GM18870 (cell line): ENCODE data around the gene ZNG1B.
"Not testable (repeated sequence)": the region's sequence is repeated elsewhere in the genome, so short reads cannot be mapped to it uniquely, and the experiment has no call there.

ENCODE experiments used
- ATAC-seq: cut with Tn5 transposase; IDR thresholded peaks from one replicate; pipeline ENCODE4 v1.9.1; 2021; ENCODE audit warnings: moderate library complexity; ENCODE audit not compliant: unreplicated experiment

Gene ZNG1B

DNA sequence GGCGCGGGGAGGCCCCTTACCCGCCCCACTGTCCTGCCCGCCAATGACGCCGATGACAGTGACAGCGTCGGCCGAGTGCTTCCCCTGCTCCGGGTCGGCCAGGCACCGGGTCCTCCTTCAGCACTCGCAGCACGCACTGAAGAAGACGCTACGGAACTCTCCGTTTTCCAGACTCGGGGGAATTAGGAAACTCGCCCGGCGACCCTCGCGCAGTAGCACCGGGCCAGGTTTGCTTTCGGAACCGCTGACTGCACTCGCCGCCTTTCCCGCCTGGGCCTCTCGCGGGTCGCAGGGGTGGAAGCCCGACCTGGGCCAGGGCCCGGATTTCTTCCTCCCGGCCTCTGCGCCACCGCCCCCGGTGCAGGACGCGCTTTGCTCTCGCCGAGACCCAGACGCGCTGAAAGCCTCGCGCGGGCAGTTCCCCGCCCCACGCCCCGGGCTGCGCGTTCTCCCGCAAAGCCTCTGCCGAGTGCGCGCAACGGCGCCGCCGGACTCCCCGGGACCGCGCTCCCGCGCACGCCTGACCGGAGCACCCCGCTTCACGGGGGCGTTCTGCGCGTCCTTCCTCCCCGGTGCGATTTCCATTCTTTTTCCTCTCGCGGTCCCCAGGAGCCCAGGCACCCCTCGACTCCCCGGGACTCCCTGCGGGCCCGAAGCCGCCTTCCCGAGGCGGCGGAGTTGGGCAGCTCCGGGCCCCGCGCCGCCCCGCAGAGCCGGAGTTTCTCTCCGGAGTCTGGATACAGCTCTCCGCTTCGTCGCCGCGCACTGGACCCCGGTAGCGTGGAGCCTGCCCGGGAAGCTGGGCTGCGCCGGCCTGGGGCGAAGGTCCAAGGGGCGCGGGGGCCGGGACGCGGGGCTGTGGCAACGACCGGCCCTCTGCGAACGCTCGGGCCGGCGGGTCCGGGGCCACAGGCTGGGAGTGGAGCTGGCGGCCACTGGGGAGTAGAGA lies 65.9 kb downstream of the ZNG1B start:
- not testable (repeated sequence) for ATAC-seq

DNA sequence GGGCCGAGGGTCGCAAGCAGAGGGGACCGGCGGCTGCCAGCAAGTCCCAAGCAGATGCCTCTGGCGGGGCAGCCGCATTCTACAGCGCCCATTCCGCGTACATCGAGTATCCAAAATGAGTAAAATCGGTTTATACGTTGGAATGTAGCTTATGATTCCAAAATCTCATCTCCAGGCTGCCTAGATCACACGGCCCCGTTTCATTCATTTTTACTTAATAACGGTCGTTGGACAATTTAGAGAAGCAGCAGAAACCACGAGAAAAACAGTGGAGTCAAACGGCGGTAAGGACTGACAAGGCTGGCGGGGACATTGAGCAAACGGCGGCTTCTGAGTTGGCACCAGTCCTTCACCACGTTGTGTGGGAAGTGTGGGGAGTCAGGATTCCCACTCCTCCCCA lies 66.6 kb downstream of the ZNG1B start:
- not testable (repeated sequence) for ATAC-seq

DNA sequence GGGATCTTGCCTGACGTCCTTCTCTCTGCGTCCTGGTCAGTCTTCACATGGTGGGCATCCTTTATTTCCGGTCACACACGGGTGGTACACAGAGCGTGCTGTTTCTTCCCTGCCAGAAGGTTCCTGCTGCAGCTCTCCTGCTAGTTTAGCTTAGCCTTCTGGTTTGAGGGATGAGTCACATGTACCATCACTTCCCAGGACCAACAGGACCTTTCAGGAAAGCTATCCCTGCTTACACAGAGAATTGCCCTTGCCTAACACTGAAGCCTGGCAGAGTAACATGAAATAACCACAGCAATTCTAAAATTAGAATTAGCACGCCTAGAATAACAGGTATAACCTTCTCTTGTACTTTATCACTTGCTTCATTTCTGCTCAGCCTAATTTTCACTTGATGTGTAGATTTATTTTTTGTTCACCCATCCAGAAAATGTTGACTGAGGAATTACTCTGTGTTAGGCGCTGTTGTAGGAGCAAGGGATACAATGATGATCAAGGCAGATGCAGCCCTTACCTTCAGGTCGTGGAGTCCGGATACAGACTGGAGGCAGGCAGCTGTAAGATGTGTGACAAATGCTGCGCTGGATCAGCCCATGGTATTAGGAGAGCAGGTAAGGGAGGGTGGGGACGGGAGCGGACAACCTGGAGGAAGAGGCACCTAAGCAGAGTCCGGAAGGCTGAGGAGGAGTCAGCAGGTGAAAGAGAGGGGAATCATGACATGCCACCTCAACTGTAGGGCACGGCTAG lies 70.1 kb downstream of the ZNG1B start:
- not testable (repeated sequence) for ATAC-seq

DNA sequence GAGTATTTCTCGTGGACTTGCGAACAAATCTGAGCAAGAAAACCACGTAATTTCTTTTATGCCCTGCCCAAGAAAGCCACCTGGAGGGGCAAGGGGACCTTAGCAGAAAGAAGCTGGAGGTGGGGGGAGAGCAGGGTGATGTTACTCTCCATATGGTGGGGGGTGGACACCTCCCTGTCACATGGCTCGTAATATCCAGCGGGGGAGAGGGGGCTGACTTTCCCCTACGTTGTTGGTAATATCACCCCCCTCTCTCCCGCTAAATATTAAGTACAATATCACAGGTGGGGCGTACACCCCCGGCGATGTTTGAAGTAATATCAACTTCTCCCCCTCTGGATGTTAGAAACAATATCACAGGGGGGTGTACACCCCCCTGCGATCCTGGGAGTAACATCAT lies 70.7 kb downstream of the ZNG1B start:
- not testable (repeated sequence) for ATAC-seq

DNA sequence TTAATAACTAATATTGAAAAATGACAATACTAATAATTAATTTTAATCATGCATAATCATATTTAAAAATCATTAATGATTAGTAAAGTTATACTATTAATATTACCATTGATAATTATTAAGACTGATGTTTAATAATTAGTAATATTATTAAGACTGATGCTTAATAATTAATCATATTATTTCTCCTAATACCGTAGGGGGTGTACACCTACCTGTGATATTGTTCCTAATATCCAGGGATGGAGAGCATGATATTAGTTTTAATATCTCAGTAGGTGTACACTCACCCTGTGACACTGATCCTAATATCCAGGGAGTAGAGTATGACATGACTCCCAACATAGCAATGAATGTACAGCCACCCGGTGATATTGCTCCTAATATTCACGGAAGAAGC lies 73.4 kb downstream of the ZNG1B start:
- not testable (repeated sequence) for ATAC-seq

DNA sequence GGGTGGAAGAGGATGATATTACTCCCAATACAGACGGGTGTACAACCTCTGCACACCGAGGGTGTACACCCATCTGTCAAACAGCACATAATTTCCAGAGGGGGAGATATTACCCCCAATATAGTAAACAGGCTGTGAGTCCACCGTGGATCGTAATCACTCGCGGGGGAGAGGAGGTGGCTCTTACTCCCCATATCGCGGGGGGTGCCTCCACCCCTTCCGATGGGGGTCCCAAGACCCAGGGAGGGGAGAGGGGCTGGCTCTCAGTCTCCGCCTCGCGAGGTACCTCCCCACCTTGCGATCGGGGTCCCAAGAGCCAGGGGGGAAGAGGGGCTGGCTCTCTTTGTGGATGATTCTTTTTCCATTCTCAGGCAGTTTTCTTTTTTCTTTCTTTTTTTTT lies 74.4 kb downstream of the ZNG1B start:
- not testable (repeated sequence) for ATAC-seq

DNA sequence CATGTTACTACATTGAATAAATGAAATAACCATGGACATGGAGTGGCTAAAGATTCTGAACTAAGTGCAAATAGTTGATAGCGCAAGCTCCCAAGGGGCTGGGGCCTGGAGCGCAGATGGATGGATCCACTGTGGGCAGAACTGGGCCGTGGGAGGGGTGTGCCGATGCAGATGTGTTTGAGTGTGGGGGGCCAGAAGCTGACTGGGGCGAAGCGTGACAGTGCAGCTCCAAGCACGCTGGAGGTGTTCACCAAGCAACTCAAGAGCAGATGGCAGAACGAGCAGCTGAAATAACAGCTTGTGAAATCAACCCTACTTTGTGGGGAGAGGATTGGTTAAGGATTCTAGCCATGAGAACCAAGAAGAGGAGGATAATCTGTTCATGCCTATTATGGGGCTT lies 78.0 kb downstream of the ZNG1B start:
- not testable (repeated sequence) for ATAC-seq

DNA sequence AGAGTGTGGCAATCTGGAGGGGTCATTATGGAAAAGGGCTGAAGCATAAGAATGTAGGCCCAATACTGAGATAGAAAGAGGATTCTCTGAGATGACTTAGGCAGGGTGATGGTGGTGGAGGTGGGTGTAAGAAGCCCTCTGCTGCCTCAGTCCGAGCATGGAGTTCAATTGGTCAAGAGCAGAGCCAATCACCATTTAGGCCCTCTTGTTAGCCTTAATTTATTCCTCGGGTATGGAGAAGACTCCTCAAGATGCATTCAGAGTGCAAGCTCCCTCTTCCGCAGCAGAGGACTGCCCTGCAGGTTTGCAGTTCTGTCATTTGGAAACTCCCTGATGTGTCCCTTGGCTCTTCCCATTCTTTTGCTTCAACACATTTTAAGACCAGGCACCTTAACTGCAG lies 78.5 kb downstream of the ZNG1B start:
- not testable (repeated sequence) for ATAC-seq

DNA sequence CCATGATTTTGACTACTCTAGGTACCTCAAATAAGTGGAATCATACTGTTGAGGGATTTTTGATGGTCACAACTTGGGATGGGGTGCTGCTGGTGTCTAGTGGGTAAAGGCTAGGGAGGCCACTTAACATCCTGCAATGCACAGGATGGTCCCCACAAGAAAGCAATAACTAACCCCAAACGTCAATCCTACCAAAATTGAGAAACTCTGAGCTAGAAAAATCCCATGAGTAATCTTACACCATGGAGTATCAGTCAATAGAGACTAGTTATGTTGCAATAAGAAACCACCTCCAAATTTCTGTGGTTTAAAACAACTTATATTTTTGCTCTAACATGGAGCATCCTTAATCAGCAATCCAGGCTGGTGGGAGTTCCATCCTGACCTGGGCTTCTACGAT lies 79.5 kb downstream of the ZNG1B start:
- ATAC-seq, result not testable (repeated sequence)

DNA sequence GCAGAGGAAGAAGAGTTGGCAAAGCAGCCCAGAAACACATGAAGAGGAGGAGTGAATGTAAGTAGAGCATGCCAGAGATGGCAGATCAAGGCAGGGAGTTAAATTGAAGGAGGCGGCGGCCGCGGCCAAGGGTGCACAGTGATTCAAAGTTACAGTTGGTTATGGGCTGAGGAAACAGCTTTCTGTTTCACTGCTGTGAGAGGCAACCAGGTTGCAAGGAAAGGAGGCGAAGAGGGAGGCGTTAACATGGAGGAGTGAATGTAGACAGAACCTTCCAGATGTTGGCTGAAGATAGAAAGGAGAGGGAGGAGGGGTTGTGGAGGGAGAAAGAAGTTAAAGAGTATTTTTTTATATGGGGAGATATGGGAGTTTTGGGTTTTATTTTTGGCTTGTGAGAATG lies 83.3 kb downstream of the ZNG1B start:
- ATAC-seq, result not testable (repeated sequence)

DNA sequence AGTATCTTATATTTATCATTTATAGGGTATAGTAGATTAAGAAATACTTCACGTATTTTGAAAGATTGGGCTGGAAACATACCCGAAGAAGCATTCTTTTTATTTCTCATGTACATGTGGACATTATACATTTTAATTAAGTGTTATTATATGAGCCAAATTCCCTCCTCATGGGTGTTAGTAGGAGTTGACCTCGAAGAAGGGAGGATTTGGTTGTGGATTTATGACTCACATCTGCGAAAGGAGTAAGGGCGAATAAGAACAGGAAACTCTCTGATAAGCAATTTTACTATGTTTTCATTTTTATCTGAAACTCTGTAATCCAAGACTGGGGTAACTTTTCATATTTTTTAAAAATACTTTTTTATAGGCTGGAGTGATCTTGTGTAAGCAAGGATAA lies 84.0 kb downstream of the ZNG1B start:
- ATAC-seq, result not testable (repeated sequence)

DNA sequence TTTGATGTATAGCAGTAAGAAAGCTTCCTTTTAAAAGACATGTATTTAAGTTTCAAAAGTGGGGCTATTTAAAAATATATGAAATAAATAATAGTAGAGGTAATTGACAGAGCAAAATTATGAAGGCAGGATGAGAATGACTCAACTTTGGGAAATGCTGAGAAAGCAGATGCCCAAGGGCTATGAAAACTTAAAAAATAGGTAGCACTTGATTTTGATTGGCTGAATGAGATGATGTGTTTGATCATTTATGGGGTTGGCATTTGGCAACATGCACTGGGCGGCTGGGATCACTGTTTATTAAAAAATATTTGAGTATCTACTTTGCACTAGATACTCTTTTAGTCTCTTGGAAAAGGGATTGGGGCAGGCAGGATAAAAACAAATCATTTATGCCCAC lies 87.5 kb downstream of the ZNG1B start:
- not testable (repeated sequence) for ATAC-seq

DNA sequence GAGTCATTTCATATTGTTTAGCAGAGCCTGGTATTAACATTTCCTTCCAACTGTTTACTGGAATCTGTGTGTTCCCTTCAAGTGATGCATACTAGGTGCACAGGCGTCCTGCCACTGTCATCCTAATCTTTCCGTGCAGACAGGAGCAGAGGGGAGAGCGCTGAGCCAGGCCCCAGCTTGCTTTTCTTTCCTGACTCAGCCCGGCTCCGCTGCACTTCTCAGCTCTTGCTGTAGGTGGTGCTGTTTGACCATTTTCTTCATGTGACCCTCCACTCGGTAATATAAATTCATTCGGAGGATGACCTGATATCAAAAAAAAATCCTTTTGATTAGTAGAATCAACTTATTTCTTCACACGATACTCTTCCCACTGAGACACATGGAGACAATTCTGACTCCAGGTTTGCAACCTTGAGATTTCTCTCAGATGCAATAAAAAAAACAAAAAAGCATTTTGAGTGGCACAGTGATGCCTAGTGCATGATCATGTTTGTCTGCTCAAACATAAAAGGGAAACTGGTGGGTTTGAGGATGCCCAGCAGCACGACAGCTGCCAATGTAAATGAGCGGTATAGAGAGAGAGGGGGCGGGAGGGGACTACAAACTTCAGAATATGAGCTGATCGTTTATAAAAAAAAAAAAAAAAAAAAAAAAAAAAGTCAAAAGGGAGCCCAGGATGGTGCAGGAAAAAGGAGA lies 90.0 kb downstream of the ZNG1B start:
- ATAC-seq, result peak; percentile 63

DNA sequence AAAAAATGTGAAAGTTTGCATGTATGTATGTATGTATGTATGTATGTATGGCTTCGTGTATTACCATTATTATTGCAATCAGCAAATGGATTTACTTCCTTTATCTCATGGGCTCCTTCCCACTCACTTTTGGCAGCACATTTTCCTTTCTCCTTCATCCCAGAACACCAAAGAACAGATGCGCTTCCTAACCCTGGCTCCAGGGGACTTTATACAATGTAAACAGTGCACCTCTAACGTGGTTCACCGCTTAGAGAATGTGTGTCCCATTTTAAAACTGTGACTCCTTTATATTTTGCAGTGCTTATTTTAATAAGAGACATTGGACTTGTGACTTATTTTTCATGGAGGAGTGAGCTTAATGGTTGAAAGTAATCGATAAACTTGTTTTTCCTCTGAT lies 90.6 kb downstream of the ZNG1B start:
- ATAC-seq, result not testable (repeated sequence)

DNA sequence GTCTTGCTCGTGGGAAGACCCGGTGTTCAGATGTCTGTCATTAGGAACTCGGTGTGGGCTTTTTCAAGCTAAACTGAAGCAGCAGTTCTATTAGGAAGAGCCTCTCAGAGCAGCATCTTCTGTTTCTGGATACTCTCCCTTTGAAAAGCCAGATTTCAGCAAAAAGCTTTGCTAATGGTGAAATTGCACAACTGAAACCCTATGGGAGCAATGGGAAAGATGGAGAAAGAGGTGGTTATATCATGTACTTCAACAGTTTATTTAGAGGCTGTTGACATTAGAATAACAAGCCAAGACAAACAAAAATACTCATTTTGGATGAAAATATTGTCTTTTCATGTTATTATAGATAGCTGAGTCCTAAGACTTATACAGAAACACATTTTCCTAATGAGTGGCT lies 91.4 kb downstream of the ZNG1B start:
- not testable (repeated sequence) for ATAC-seq

DNA sequence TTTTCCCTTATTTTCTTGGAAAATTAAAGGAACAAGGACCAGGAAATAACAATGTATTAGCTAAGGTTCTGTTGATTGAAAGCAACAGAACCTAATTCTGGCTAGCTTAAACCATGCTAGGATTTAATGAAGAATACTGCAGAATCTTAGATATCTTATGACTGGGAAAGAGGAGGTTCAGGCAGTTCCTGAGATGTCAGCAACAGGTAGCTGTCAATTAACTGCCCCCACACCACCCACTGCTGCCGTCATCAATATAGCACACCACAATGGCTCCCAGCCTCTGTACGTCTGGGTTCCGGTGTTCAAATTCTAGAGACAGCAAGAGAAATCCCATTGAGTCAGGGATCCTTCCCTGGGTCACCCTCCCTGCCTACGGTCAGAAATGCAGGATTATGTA lies 95.5 kb downstream of the ZNG1B start:
- ATAC-seq, result not testable (repeated sequence)

DNA sequence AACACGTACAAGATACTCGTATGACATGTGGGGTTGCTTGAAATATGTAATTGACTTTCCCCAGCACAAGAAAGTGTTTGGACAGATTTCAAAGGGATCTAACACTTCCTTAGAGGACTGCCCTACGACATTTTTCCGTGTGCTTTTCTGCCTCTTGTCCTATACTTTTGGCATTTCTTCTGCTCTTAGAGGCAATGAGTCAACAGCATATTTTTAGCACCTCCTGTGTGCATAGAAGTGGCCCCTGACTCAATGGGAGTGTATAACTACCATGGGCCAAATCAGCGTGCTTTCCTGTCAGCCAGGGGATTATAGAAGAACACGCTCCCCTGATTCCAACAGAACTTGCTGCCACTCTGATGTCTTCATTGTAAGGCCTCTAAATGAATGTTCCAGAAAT lies 99.1 kb downstream of the ZNG1B start:
- ATAC-seq, result not testable (repeated sequence)

DNA sequence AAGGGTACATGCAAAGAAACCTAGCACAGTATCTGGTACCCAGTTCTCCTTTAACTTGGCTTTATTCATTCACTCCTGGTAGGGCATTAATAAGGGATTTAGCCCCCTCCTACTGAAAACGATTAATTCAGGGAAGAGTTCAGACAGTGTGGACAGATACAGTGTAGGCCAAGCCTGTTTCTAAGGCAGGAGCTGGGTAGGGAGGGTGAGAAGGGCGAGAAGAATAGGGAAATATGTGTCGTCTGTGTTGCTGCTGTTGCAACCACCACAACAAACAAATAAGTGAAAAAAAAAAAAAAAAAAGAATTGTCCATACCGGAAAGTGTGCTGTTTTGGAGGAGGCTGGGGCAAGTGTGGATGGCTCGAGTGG lies 103.3 kb downstream of the ZNG1B start:
- ATAC-seq, result not testable (repeated sequence)

DNA sequence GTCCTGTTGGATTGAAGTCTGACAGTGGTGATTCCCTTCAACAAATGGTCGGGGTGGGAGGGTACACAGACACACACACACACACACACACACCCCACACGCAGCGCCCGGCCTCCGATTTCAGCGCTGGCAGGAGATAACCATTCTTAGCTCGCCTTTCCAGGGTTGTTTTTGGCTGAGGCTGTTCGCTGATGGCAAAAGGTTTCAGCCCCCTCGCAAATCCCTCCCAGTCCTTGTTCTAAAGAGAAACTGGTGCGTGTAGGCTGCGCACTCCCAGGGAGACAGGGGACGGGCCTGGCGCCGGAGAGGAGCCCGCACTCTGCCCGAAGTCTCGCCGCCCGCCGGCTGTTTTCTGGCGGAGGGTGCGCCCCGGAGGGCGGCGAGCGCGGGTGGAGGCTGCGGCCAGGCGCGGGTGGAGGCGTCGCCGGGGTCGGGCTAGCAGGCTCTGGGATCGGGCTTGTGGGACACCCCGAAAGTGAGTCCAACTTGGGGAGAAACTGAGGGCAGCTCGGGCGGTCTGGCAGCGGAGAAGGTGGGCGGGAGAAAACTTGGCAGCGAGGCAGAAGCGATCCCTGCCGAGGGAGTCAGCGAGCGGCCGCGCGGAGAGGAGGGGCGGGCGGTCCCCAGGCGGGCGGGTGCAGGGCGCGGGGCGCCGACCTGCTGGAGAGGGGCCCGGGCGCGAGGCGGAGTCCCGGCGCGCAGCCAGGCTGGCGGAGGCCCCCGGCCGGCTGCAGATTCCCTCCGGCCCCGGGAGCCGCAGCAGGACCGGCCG lies 103.9 kb downstream of the ZNG1B start:
- not testable (repeated sequence) for ATAC-seq

DNA sequence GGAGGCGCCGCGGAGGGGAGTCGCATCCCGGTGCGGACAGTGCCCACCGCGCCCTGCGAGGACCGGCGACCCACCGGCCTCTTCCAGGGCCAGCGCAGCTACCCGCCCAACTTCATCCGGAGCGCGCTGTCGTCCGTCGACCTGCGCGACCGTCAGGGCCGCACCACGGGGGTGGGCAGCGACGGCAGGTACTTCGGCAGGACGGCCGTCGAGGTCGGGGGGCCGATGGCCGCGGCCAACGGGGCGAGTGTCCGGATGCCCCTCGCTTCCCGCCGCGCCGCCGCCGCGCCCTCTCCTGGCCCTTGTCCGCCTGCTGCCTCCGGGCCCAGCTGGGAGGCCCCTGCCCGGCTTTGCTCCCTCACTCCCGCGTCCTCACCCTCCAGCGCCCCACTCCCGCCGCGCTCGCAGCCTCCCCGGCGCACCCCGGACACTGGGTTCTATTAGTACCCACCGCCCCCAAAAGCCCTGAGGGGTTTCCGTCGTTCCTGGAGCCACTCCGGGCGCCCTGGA lies 104.5 kb downstream of the ZNG1B start:
- ATAC-seq, result not testable (repeated sequence)
